ENCODE results near the gene TOR1AIP2.
"Not testable (repeated sequence)": the region's sequence is repeated elsewhere in the genome, so short reads cannot be mapped to it uniquely, and the experiment has no call there.

Gene TOR1AIP2

DNA sequence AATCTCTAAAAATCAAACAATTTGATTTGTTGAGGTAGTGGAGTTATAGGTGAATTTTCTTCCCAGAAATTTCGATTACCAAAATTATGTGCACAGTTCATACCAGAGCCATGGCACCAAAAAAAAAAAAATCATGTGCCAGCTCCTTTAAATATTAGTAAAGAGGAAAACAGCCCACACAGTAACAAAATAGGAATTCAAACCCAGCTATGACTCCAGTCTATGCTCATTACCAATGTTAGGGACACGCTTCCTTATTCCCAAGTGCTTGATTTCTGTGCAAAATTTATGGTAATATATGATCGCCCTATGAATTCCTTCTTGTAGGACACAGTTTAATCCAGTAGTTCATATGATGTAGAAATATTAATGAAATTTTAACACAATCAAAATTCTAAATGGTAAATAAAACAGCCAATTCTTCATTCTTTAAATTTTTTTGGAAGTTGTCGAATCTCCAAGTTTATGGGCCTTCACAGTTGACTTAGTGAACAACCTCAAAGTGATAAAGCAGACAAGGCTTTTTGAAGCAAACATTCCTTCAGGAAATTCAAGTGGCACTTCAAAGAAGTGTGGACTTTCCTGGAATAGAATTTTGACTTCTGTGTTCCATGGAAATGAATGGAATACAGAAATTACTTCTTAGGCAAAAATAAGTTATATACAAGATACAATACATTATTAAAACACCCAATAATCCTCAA is 1.9 kb downstream of the TOR1AIP2 start:
- DNase-seq (ENCODE audit: low read depth in 2 of 2): no peak

DNA sequence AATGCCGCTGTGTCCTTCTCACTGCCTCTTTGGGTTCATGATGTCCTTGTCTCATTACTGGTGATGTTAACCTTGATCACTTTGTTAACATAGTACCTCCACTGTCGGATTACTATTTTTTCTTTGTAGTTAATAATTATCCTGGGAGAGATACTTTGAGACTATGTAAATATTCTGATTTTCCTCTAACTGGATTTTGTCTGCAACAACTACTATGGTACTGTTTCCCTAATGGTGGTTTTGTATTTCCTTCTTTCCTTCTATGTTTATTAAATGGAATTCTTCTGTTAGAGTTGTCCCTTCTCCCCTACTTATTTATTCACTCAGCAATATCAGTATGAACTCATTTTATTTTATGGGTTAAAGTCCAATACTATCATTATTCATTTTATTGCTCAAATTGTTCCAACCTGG is 4.2 kb downstream of the TOR1AIP2 start:
- DNase-seq (ENCODE audit: low read depth in 2 of 2): no peak

DNA sequence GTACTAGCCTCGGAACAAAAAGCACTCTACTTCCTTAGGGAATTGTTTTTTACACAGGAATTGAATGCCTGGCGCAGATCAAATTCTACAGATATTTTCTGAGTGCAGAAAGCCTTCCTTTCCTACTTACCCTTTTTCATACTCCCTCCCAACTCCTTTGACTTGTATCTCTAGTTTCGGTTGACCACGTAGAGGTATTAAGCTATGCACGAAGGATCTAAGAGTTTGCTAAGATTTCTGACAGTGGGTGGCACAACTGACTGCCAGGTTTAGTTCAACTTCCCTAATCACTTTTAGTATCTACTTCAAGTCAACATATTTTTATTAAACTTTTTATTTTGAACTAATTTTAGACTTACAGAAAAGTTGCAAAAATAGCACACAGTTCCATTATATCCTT is 5.0 kb downstream of the TOR1AIP2 start:
- DNase-seq (ENCODE audit: low read depth in 2 of 2): no peak

DNA sequence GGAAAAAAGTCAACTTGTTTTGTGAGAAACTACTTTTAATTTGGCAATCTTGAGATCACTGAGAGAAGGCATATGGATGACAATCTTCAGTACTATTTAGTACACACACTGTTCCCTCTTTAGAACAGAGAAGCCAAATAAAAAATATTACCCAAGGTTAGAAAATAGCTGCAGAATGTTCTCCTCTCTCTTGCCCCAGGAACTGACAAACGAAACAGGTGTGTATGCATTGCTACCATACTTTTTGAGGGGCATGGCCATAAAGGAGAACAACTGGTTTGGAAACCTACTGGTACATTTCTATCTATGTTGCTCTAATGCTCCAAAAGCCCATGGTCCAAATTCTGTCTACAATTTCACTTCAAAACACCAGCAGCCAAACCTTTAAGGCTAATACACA is 5.7 kb downstream of the TOR1AIP2 start:
- no peak for DNase-seq (ENCODE audit: low read depth in 2 of 2)

DNA sequence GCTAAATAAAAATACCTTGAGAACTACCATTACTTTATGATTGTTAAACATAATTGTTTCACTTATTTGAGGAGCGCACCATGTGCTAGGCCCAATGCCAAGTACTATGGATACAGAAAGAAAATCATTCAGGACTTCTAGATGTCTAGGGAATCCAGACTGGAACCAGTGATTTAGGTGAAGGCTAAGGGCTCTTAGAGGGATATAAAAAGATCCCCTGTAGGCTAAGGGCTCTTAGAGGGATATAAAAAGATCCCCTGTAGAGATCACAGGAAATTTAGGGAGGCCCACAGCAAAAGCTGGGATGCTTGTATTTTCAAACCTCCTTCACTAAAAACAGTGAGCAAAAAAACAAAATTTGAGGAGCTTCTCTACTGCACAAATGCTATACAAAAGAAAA is 6.7 kb downstream of the TOR1AIP2 start:
- no peak for DNase-seq (ENCODE audit: low read depth in 2 of 2)

DNA sequence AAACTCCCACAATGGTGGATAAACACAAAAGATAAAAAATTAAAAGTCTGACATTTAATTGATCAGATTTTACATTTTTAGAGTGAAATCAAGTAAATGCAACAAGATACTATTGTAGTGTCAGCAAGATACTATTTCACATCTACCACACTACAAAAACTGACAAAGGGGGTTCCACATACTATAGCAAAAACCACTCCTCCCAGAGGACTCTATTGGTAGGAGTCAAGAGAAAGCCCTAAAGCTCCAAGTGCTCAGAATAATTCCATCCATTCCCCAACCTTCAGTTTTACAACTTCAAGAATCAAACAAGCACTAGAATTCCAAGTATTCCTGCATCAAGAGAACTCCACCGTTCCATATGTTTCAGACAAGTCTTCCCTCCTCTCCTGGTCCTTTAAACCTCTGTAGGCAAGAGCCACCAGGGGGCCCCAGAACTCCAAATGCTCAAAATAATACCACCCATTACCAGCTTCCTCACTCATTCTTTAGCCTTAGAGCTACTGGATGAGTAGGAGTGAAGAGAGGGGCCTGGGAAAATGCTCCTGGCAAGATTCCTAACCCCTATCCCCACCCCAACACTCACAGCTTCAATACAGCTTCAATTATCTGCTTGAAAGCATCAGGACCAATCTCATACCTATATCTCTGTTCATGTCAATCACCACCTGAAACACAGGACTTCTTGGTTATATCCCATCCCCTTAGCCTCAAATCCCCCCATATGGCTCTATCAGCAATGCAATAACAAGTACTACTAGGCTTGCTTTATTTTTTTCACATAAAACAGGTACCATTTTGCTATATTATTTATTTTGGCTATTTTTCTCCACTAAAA is 9.9 kb downstream of the TOR1AIP2 start:
- no peak for DNase-seq (ENCODE audit: low read depth in 2 of 2)

DNA sequence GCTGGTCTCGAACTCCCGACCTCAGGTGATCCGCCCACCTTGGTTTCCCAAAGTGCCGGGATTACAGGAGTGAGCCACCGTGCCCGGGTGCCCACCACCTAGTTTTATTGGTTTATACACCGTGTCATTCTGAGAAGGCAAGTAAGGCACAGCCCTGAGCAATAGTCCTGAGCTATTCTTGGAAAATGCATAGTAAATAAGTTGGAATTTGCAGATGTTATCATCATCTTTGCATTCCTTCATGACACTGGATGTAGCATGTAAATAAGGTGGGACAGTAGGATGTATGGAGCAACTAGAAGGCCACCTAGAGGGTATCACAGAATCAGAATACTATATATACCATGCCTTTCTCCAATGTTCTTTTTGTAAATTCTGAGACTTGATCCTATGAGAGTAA is 11.0 kb downstream of the TOR1AIP2 start:
- no peak for DNase-seq (ENCODE audit: low read depth in 2 of 2)

DNA sequence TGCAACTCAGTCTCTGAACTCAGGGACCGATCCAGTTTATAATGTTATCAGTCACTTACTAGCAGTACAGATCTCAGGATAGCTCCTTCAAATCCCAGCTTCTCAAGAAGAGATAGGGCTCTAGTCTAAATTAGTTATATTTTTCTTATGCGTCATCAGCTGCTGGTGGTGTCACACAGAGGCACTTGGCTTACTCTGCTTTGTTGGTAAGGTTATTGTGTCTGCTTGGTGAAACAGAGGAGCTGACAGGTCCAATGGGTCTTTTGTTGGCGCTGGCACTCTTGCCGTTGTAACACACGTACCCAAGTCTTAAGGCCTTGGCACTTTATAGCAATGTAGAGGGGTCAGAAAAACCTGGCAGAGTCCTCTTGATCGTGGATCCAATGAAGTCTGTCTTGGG is 12.2 kb downstream of the TOR1AIP2 start:
- no peak for DNase-seq (ENCODE audit: low read depth in 2 of 2)

DNA sequence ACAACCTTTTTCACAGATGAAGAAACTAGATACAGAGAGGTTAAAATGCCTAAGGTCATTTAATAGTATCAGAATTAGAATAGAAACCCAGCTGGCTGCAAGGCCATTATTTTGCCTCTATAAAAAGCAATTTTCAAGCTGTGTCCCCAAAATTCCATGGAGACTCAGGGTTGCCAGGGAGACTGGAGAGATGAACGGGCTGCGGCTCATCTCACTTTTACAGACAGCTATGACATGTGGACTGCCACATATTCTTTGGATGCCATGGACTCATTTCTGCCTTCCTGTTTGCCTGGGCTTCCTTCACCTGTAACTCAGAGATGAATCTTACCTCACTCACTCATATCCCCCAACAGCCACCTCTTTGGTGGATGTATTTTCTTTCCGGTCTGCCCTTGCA is 17.0 kb downstream of the TOR1AIP2 start:
- no peak for DNase-seq (ENCODE audit: low read depth in 2 of 2)

DNA sequence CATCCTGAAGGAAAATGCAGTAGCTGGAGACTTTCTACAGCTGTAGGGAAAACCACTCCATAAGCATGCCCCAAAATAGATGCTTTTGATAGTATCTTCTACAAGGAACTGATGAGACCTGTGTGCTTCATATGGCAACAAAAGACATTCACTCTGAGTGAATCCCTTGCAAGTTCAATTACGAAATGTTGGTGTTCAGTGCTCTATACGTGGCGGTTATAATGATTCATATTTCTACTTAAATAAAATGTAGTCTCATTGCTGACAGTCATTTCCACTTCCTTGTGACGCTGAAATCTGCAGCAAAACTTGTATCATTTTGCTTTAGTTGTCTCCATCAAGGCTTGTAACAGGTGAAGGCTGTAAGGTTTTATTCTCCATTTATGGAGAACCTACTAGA is 20.6 kb downstream of the TOR1AIP2 start:
- DNase-seq (ENCODE audit: low read depth in 2 of 2): no peak

DNA sequence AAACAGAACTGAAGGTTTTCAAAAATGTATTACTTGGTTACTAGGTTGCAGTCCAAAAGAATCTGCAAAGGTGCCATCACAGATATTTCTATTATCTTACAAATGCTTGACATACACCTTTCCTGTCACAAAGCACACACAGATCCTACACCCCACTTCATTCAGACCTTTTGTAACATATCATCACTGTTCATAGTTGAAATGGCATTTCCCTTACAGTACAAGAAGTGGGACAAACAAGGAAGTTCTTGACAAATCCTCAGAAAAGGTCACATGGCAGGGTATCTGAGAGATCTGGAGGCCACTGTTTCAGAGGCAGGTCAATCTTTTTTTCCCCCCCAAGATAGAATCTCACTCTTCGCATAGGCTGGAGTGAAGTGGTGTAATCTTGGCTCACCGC is 21.3 kb downstream of the TOR1AIP2 start:
- no peak for DNase-seq (ENCODE audit: low read depth in 2 of 2)

DNA sequence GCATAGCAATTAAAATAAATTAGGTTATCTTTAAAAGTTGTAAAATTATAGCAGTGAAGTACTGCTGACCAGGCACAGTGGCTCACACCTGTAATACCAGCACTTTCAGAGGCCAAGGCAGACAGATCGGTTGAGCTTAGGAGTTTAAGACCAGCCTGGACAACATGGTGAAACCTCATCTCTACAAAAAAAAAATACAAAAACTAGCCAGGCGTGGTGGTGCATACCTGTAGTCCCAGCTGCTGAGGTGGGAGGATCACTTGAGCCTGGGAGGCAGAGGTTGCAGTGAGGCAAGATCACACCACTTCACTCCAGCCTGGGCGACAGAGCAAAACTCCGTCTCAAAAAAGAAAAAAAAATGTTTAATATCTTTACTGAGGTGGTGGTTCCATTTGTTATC is 21.8 kb downstream of the TOR1AIP2 start:
- DNase-seq (ENCODE audit: low read depth in 2 of 2): not testable (repeated sequence)

DNA sequence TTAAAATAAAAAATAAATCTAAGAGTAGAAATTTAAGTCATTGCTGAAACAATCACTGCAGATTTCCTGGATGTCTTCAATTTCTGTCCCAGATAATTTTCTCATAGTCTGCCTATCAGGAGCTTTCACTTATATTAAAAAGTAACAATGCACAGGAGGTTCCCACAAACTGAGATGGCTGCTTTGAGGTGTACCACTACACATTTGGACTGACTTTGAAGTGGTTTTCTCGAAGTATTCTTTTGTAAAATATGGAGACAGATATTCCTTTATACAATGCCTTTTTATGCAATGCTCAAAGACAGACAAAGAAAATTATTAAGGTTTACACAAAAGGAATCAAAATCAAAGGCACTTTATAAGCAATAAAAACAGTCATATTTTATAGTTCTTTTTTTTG is 24.5 kb downstream of the TOR1AIP2 start:
- DNase-seq (ENCODE audit: low read depth in 2 of 2): no peak

DNA sequence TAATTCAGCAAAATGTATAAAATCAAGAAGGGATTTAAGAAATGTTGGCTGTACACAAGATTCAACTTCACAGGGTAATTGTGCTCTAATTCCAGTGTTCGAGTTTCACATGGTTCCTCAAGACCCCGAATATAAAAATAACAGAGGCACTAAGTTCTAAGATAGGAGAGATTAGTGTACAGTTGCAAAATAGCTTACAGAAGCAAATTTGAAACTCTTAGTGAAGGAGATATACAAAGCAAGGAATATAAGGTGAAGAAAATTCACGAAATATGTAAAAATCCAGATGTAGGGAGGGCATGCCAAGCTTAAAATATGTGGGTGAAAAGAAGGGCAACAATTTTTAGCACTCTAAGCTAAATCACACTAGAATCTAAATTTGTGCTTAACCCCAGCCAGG is 29.4 kb downstream of the TOR1AIP2 start:
- DNase-seq (ENCODE audit: low read depth in 2 of 2): no peak

DNA sequence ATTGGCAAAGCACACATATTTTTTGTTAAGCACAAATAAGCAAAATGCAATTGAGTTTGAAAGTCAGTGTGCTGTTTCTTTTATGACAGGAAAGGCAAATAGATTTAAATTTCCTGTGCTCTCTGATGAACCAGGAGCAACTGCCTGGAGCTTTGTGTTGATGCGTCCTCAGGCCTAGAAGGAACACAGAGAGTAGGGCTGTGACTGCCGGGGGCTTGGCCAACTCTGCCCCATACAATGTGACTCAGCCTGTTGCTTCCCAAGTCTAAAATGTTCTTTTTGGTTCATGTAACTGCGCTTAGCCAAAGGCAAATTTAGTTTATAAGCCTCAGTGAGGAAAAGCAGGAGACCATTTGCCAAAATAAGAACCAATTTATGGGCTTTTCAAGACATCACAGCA is 37.5 kb downstream of the TOR1AIP2 start:
- no peak for DNase-seq (ENCODE audit: low read depth in 2 of 2)

DNA sequence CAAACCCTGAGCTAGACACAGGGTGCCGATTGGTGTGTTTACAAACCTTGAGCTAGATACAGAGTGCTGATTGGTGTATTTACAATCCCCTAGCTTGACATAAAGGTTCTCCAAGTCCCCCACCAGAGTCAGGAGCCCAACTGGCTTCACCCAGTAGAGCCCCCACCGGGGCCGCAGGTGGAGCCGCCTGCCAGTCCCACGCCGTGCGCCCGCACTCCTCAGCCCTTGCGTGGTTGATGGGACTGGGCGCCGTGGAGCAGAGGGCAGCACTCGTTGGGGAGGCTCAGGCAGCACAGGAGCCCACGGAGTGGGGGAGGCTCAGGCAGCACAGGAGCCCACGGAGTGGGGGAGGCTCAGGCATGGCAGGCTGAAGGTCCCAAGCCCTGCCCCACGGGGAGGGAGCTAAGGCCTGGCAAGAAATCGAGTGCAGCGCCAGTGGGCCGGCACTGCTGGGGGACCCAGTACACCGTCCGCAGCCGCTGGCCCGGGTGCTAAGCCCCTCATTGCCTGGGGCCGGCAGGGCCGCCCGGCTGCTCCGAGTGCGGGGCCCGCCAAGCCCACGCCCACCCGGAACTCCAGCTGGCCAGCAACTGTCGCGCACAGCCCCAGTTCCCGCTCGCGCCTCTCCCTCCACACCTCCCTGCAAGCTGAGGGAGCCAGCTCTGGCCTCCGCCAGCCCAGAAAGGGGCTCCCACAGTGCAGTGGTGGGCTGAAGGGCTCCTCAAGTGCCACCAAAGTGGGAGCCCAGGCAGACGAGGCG is 40.7 kb downstream of the TOR1AIP2 start:
- DNase-seq (ENCODE audit: low read depth in 2 of 2): not testable (repeated sequence)

DNA sequence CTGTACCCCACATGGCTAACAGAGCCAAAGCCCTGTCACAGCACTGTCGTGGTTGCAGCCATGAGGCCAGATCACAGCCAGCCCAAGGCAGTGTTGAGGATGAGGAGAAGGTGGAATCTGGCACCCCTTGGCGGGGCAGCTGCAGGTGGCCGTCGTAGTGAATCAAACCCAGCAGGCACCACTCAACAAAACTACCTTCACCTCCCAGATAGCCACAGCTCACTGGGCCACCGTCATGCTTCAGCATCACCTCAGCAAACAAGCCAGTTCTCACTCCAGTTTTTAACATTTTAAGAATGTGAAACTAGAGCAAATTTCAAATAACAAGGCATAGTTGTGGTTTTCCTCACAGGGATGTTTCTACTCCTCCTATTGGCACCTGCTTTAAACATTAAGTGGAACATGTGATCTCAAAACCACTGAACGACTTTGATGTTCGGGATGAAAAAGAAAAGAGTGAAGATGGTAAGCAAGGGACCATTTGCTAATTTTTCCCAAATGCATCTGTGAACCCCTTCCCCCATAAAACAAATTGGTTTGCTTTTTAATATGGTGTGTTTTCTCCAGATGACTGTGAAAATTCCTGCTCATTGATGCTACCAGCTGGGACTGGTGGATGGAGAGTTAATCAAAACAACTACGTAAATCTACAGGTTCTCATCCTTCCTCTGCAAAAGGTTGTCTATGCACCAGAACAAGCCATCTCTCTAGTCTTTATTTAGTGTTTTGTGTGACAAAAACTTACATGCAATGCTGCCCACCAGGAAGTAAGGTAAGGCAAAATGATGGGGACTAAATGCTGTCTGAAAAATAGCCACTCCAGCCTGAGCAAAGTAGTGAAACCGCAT is 45.5 kb downstream of the TOR1AIP2 start:
- DNase-seq (ENCODE audit: low read depth in 2 of 2): no peak

DNA sequence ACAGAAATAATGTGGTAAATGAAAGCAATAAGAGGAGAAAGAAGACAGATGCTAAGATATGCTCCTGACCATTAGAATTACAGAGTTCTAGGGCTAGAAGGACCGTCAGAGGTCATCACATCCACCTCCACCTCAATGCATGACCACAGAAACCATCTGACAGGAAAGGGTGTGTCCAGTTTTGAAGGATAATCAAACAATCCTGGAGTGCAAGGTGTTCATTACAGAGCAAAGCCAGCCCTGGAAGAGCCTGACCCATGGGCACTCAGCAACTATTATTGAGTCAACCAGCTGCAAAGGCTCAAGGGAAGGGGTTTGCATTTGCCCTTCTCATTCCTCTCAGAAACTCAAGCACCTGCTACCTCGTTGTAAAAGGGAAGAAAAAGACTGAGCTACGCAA is 46.4 kb downstream of the TOR1AIP2 start:
- no peak for DNase-seq (ENCODE audit: low read depth in 2 of 2)

DNA sequence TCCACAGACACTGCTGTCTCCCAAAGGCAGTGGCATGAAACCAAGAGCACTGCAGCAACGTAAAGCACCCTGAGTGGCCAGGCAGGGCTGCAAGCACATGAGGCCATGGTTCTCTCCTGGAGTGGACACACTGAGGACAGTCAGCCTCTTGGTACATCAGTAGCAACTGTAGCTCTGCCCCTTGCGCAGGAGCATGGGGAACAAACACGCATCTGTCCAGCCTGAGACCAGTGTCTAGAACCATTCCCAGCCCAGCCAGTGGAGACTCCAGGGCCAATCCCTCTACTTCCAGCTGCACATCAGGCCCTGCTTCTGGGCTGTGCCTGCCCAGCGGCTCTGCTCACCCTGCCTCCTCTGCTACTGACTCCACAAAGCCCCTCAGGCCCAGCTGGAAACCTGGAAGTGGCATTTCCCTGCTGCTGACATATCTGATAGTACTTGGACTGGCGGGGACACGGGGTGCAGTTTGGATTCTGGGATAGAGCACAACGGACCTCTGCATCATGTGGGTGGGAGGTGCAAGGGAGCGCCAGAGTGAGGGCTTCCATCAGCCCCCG is 49.0 kb downstream of the TOR1AIP2 start:
- DNase-seq (ENCODE audit: low read depth in 2 of 2): no peak

DNA sequence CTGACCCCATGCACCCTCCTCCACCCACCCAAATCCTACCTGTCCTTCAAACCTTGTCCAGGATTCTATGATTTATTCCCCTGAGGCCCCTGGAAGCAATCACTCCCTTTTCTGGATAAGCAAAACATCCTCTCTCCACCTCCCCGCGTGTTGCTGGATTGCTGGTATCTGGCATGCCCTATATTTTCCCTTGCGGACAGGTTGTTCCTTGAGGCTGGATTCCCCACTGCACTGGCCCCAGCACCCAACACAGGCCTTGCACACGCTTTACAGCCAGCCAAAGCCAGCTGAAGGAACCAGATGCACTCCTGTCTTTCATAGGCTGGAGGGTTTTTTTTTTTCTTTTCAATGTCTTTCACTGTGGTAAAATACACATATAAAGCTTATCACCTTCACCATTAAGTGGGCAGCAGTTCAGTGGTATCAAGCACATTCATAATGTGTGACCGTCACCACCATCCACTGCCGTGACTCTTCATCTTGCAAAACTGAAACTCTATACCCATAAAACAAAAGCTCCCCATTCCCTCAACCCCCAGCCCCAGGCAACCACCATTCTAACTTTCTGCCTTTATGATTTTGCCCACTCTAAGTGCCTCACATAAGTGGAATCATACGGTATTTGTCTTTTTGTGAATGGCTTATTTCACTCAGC is 50.9 kb downstream of the TOR1AIP2 start:
- no peak for DNase-seq (ENCODE audit: low read depth in 2 of 2)

Data from stimulated activated CD4-positive, alpha-beta T cell treated with anti-CD3 and anti-CD28 coated beads, Interleukin-15, amount 100 ng/mL, for 48 hours (primary cell).